NCI-H2196 treated with DMSO at 0.1 percent for 48 hours (cell line): ENCODE data around the gene TUT1.
"Not testable (repeated sequence)": the region's sequence is repeated elsewhere in the genome, so short reads cannot be mapped to it uniquely, and the experiment has no call there.

ENCODE experiments used
- DNase-seq: peaks from one replicate; lab custom pipeline; 2025; ENCODE audit not compliant: unreplicated experiment; lab: John Stamatoyannopoulos, UW

Gene TUT1

DNA sequence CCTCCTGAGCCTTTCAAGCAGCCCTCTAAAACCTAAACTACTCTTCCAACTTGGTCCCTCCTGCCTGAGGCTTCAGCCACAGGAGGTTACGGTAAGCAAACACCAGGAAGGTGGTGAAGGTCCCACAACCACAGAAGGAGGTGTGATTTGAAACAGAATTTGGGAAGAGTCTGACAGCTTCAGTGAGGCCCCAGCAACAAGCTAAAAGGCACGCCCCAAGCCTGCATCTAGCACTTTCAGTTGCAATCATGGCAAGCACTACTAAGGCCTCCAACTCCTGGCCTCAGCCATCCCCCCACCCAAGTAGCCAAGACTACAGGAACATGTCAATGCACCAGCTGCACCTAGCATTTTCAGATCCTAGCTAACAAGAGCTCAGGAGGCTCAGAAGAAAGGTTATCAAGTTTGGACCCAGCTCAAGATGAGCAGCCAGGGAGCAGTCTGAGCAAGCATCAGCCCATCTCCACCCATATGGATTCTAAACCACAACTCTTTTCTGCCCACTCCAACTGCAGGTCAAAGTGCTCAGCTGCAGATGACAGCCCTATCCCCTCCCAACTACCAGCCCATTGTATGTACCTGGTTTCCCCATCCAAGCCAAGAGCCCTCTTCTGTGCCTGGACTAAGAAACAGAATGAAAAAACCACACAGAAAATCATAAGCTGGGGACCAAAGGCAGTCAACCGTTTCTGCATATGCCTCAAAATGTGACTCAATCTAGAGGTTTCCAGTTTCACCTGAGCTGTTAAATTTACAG, 34.3 kb downstream of the TUT1 start:
- no peak for DNase-seq

- peak; percentile 88 for DNase-seq
Observed at GRCh38 chr11:62556108-62556874, 35.0 kb downstream of the TUT1 start.

- DNase-seq: no peak
Observed at GRCh38 chr11:62555464-62556107, 35.7 kb downstream of the TUT1 start.

DNA sequence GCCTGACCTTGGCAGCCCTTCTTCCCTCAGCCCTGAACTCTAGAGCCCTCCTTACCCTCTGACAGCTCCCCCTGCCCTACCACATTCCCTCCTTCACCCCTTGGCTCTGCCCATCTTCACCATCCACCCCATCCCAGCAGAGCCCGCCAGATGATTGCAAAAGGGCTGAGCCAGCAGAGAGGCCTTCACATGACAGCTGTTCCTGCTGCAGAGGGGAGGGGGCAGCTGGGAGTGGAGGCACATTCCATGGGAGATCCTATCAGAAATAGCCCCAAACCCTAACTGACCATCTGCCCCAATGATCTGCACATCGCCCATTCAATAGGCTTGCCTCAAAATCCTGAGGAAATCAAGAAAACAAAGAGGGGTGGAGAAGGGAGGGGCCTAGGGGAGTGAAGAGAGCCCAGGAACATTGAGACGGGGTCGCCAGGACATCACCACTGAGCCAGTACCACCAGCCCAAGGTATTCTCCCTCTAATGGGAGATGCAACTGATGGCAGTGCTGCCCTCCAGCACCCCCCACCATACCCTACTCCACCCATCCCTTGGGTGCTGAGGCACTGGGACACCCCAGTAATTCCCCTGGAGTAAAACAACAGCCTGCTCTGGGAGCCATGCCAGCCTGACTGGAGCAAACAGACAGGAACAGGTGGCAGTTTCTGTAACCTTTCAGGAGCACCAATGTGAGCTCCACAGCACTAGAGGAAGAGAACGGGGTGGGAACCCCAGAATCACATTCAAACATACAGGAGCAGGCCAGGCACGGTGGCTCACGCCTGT, 36.7 kb downstream of the TUT1 start:
- DNase-seq: no peak

DNA sequence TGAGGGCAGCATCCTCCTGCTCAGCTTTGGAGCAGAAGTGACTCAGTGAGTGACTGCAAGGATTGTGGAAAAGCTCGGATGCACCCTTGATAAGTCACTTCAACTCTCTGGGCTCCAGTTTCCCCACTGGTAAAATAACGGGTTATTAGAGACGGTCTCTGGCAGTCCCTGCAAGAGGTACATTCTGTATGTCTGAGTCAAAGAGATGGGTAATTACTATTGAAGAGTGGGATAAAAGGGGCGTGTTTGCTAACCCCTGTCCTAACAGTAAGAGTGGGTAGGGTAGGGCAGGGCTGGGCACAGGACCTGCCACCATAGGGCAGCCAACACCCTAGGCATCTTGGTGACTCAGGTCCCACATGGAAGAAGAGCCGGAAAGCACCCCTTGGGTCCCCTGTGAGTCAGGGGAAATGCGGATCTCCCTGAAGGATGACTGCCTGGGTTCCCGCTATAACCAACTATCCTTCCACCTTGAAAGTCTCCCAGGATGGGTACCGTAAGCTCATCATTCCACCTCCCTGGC, 37.4 kb downstream of the TUT1 start:
- no peak for DNase-seq

DNA sequence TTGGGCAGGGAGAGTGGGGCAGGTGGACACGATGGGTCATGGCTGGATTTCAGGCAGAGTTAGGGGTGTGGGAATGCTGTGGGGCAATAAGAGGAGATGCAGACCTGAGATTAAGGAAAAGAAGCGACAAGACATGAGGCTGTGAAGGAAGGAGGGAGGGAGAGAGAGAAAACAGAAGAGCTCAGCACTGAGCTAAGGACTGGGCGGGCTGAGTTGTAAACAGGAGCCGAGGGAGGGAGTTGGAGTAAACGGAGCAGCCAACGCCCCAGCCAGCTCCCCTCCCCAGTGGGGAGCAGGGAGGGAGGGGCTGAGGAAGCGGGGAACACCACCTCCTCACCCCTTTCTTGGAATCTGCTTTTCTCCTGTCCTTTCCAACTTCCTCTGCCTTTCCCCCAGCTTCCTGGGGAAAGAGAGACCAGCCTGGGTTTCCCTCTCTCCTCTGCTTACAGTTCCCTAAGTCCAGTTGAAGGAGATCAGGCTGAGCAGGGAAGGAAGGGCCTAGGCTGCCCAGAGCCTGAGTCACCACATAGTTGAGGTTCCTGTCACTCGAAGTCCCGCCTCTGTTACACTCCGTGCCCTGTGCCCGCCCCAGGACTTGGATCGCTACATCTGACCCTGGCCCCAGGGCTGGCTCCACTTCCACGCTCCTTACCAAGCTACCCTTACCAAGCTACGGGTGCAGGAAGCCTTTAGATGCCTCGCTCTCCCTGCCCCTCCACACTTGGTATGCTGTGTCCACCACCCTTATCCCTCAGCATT, 38.1 kb downstream of the TUT1 start:
- DNase-seq: no peak

- no peak for DNase-seq
Observed at GRCh38 chr11:62552485-62553079, 38.7 kb downstream of the TUT1 start.

DNA sequence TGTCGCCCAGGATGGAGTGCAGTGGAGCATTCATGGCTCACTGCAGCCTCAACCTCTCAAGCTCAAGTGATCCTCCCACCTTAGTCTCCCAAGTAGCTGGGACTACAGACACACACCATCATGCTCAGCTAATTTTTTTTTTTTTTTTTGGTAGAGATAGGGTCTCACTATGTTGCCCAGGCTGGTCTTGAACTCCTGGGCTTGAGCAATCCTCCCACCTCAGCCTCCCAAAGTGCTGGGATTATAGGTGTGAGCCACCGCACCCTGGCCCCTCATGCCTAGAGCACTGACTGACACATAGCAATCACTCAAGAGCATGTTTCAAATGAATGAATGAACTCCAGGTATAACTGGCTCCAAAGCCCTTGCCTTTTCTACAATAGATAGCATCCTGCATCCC, 40.8 kb downstream of the TUT1 start:
- DNase-seq: not testable (repeated sequence)

DNA sequence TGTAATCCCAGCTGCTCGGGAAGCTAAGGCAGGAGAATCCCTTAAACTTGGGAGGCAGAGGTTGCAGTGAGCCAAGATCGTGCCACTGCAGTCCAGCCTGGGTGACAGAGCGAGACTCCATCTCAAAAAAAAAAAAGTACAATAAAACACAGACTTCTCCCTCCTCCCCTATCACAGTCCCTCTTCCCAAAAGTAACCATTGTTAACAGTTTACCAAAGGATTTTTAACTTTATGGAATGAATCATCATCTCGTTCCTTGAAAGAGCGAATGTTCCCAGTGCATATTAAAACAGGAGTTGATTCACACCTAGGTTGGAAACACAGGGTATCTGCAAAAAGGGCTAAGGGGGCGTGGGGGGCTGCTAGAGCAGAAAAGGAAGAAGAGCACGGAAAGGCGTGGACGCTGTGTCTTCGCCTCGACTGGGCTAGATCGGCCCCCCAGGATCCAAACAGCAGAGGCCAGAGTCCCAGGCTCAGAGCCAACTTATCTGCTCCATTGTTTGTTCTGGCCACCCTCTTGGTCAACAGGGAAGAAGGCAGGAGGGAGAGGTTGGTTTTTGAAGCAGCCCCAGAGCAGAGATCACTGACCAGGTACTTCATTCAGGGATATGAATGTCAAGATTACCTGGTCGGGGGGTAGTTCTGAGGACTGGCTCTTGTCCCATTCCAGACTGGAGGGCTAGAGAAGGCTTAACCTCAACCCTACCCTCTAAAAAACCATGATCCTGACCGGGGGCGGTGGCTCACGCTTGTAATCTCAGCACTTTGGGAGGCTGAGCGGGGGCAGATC, 42.6 kb downstream of the TUT1 start:
- DNase-seq: no peak

DNA sequence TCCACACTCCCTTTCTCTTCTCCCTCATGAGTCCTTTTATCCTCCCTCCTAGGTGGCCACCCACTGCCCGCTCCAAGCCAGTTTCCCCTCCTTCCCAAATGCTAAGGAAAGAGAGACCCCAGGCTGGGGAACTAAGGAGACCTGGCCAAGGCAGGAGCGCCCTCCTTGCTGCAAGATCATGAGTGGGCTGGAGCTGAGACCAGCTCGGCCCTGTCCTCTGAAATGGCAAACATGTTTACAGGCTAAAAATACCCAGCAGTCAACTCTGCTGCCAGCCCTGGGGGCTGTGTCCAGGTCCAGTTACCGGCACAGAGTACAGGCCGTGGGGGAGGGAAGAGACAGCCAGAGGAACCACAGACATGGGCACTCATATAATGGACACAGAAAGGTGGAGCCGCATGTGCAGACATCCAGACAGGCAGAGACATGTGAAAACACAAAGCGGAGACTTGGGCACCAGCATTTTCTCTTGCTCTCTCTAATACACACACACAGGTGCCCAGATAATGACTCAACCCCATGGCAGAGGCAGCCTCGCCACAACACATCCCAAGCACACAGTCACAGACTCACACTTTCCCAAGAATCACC, 43.5 kb downstream of the TUT1 start:
- DNase-seq: no peak

DNA sequence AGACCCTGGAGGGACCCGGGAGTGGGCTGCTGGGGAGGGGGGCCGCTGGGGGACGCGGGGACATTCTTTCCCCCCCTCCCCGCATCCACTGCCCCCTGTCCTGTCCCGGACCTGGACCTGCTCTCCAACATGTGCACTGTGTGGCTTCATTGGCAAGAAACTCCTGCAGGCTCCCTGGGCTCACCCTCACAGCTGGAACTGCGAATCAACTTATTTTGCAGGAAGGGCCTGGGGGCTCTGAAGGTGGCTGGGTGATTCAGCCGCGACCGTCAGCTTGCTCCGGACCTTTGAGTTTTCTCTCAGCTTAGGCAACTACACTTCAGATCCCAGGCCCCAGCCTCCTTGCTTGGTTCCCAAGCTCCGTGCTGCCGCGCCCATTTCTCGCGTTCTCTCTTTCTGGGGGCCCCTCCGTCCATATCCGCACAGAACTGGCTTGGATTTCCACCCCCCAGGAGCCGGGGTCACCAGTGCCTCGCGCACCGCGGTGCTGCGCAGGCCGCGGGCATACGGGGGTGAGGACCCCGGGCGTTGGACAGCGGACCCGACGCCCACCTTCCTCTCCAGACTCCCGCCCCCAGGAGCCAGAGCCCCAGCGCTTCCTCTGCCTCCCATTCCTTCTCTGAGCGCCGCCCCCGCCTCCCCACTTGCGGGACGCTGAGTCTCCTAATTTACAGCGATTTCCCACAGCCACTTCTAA, 44.2 kb downstream of the TUT1 start:
- DNase-seq: no peak

GRCh38 chr11:62546244-62546928, 44.9 kb downstream of the TUT1 start, which contains the start of gene AHNAK:
AHNAK (minus strand) TSS chr11:62546806; CDS start chr11:62536098, 10,708 bp downstream.
- no peak for DNase-seq

- DNase-seq: no peak
Observed at GRCh38 chr11:62545437-62546243, 45.7 kb downstream of the TUT1 start.

DNA sequence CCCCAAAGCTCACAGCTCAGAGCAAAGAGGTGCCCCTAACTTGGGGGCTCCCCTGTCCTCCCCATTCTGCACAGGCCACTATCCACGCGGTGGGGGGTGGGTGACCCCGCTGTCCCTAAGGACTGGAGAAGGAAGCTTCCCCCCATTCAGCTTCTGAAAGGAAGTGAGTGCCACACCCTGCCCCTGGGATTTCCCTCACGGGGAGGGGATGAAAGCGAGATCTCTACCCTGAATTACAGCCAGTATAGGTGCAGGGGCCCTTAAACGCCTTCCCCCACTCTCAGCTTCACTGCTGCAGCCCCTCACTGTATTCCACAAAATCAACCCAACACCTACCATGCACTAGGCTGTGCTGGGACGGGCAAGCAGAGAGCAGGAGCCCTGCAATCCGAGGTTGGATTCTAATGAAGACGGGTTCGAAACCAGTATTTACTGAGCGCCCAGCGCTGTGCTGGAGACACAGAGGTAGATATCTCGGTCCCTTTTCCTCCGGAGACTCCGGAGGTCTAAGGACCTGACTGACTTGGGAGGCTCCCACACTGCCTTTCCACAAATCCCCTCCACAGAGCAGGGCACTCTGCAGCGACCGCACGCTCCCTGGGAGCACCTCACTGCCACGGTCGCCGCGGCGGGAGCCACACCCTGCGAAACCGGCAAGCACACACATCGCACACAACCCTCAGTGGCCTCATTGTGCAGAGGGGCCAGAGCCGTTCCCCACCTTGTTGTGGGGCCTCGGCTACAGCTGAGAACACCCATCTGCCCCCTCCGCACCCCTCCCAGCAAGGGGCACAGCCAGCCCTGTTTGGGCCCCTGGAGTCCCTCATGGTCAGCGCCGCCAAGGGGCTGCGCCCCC, 46.5 kb downstream of the TUT1 start:
- DNase-seq: no peak

DNA sequence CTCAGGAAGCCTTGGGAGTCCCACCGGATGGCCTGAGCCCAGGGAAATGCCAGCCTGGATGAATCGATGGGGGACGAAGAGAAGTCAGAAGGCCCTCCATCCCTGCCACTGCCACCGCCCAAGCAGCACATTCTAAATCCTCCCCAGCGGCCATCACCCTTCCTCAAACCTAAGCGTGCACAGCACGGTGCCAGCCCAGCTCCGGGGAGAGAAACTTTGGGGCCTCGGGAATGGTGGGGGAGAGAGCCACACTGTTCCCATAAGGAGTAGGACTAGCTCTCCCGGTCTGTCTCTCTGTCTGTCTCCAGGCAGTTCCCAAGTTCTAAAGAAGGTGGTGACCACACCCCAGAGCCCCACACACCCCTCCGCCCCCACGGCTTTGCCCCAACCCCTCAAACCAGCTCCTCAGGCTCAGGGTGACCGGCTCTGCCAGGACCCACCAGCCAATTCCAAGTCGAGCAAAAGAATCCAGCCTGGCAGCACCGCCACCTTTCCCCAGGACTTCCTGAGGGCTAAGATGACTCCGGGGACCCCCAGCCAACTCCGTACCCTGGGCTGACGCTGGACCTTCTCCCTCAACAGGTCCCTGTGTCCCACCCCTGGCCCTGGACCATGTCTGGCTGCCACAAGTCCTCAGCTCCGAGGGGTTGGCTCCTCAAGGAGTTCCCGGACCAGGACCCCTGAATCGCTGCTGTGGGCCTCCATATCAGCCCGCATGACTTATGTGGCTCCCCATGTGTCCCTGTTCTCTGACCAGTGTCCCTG, 47.5 kb downstream of the TUT1 start:
- DNase-seq: no peak
